ENCODE results near the gene IFT81. TPM values are rescaled to one million over a fixed set of nuclear protein-coding genes. Genes with fewer than 3 reads are reported as not detected.

The IFT81 gene
- polyA plus RNA-seq, 1 experiment: 22.1 TPM

DNA sequence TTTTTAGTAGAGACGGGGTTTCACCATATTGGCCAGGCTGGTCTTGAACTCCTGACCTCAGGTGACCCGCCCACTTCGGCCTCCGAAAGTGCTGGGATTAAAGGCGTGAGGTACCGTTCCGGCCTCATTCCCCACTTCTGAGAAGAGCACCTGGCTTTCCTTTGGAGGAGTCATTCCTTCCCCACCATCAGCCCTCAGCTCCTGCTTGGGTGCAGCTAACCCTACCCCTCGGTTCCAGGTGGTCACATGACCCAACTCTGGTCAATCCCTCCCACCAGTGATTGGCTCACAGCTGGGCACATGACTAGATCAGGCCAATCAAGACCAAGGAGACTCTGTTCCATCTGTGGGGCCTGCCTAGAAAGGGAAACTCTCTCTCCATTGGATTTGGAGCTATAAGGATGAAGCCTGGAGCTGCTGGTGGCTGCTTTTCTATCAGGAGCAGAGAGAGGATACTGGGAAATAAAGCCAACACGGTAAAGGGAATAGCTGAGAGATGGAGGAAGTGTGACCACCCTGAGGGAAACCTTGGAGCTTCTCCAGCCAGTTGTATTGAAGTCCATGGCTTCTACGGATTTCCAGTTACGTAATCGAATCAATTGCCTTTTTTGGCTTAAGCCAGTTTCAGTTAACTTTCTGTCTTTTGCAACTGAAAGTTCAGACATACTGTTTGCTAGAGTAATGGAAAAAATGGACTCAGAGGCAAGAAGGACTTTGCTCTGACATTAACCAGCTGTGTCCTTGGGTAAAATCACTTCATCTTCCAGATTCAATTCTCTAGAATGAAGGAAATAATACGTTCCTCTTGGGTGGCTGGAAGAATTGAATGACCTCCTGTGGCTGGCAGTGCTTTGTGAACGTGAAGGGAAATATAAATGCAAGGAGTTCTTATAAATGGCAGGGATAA, 19.7 kb upstream of the IFT81 start:
- TF ChIP-seq, protein P1, sequence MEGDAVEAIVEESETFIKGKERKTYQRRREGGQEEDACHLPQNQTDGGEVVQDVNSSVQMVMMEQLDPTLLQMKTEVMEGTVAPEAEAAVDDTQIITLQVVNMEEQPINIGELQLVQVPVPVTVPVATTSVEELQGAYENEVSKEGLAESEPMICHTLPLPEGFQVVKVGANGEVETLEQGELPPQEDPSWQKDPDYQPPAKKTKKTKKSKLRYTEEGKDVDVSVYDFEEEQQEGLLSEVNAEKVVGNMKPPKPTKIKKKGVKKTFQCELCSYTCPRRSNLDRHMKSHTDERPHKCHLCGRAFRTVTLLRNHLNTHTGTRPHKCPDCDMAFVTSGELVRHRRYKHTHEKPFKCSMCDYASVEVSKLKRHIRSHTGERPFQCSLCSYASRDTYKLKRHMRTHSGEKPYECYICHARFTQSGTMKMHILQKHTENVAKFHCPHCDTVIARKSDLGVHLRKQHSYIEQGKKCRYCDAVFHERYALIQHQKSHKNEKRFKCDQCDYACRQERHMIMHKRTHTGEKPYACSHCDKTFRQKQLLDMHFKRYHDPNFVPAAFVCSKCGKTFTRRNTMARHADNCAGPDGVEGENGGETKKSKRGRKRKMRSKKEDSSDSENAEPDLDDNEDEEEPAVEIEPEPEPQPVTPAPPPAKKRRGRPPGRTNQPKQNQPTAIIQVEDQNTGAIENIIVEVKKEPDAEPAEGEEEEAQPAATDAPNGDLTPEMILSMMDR (IDR thresholded peaks at IDR 0.05; ENCODE audit: low read depth, low read length): no peak
- no peak for DNase-seq (ENCODE audit: low read depth, low spot score)
- ChIA-PET CTCF (interaction anchor here (1.6 to 2.4 kb wide), 2 partner anchors 120 to 327 kb away, joined by 6 to 15 read pairs; no protein-coding TSS in a partner anchor), POLR2A (interaction anchor here (1.1 kb wide), 1 partner anchor 95 kb away, joined by 3 read pairs; no protein-coding TSS in a partner anchor)
- peaks cover 3% of the 10 kb centered on the region; the same call in 1 of the 2 replicates for H3K9me3 ChIP-seq (ENCODE audit: control insufficient read depth, insufficient read depth, low read length)
- H3K27ac ChIP-seq (ENCODE audit: low read depth, low read length): peak overlapping the region; percentile 47
- no peak overlapping the region for H3K4me3 ChIP-seq (ENCODE audit: low read depth, low read length)
- H3K27me3 ChIP-seq (ENCODE audit: control insufficient read depth, insufficient read depth, low read length): no peaks in the 10 kb centered on the region

DNA sequence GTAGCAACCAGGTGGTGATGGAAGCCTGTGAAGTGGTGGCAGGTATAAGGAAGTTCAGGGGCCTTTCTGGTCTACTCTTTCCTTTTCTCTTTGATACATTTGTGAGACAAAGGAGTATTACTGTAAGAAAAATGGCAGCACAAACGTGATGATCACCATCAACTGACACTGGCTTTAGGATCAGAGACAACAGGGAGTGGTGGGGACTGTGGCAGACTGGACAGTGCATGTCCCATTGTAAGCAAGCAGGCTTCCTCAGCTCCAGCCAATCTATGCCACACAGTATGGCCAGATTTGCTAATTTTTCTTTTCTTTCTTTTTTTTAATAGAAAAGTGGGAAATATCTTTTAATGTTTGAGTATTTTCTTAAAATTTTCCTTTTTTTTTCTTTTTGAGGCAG, 19.0 kb upstream of the IFT81 start:
- H3K27me3 ChIP-seq (ENCODE audit: control insufficient read depth, insufficient read depth, low read length): no peaks in the 10 kb centered on the region
- no peak for DNase-seq (ENCODE audit: low read depth, low spot score)
- CTCF ChIA-PET: interaction anchor here (1.6 to 2.4 kb wide), 2 partner anchors 119 to 326 kb away, joined by 6 to 15 read pairs; no protein-coding TSS in a partner anchor
- no peak overlapping the region for H3K4me3 ChIP-seq (ENCODE audit: low read depth, low read length)
- TF ChIP-seq, protein P1 (IDR thresholded peaks at IDR 0.05; ENCODE audit: low read depth, low read length): no peak
- POLR2A ChIA-PET: interaction anchor here (0.6 to 1.1 kb wide), 2 partner anchors 94 to 272 kb away, joined by 3 to 4 read pairs; no protein-coding TSS in a partner anchor
- H3K9me3 ChIP-seq (ENCODE audit: control insufficient read depth, insufficient read depth, low read length): peaks cover 3% of the 10 kb centered on the region; the same call in 1 of the 2 replicates
- no peak overlapping the region for H3K27ac ChIP-seq (ENCODE audit: low read depth, low read length)

DNA sequence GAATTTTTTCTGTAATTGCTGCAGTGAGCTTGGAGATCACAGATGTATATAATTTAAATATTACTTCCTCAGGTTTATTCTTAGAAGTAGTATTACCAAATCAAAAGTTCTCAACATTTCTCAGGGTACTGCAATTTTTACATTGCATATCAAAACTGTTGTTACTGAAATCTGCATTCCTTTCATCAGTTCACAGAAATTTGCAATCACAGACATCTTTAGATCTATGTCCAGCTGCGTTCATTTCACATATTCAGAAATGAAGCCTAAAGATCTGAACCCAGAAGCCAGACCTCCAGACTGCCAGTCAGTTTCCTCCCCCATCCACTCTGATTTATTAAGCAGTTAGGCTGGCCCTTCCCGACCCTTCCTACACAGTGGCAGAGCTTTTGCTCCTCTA, 18.2 kb upstream of the IFT81 start:
- H3K27ac ChIP-seq (ENCODE audit: low read depth, low read length): peak overlapping the region; percentile 31
- H3K4me3 ChIP-seq (ENCODE audit: low read depth, low read length): no peak overlapping the region
- H3K9me3 ChIP-seq (ENCODE audit: control insufficient read depth, insufficient read depth, low read length): peaks cover 3% of the 10 kb centered on the region; the same call in 1 of the 2 replicates
- DNase-seq (ENCODE audit: low read depth, low spot score): no peak
- ChIA-PET POLR2A (interaction anchor here (0.6 to 0.8 kb wide), 2 partner anchors 174 to 271 kb away, joined by 4 read pairs; no protein-coding TSS in a partner anchor), CTCF (interaction anchor here (0.7 to 2.4 kb wide), 2 partner anchors 118 to 325 kb away, joined by 3 to 15 read pairs; no protein-coding TSS in a partner anchor)
- TF ChIP-seq, protein P1 (IDR thresholded peaks at IDR 0.05; ENCODE audit: low read depth, low read length): no peak
- no peaks in the 10 kb centered on the region for H3K27me3 ChIP-seq (ENCODE audit: control insufficient read depth, insufficient read depth, low read length)

DNA sequence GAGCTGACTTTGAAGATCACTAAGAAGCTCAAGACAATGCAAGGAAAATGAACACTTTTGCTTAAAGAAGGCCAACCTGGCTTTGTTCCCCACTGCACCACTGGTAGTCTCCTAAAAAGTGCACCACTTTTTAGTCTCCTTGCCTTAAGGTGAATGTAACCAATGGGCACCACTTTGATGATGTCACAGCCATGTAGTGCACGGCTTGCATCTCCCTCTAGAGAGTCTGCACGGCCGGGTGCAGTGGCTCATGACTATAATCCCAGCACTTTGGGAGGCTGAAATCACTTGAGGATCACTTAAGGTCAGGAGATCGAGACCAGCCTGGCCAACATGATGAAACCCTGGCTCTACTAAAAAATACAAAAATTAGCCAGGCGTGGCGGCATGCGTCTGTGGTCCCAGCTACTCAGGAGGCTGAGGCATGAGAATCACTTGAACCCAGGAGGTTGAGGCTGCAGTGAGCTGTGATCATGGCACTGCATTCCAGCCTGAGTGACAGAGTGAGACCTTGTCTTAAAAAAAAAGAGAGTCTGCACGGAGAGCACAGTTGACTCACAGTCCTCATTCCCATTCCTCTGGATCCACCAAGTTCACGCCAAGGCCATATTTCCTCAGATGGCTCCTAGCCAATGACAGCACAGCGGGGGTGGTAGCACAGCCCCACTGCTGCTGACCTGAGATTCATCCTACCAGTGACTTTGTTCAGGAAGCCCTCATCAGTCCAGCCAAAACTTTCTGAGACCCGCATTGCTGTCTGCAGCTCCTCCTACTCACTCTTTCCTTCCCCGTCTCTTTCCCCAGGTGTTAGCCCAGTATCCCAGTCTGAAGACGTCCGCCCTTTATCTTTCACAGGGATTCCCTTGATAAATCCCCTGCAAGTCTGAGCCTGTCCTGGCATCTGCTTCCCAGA, 16.5 kb upstream of the IFT81 start:
- Histone ChIP-seq H3K27me3 (ENCODE audit: control insufficient read depth, insufficient read depth, low read length) (no peaks in the 10 kb centered on the region), H3K27ac (ENCODE audit: low read depth, low read length) (peak overlapping the region; percentile 98), H3K4me3 (ENCODE audit: low read depth, low read length) (no peak overlapping the region), H3K9me3 (ENCODE audit: control insufficient read depth, insufficient read depth, low read length) (peaks cover 12% of the 10 kb centered on the region)
- TF ChIP-seq, protein P1 (IDR thresholded peaks at IDR 0.05; ENCODE audit: low read depth, low read length): no peak
- CTCF ChIA-PET: no interaction called here
- POLR2A ChIA-PET: interaction anchor here (0.6 kb wide), 1 partner anchor 173 kb away, joined by 4 read pairs; no protein-coding TSS in a partner anchor
- peak; percentile 67 for DNase-seq (ENCODE audit: low read depth, low spot score)
